ENCODE data around the gene KRTAP10-4. TPM values are rescaled to one million over a fixed set of nuclear protein-coding genes. Genes with fewer than 3 reads are reported as not detected.
"Not testable (repeated sequence)": the region's sequence is repeated elsewhere in the genome, so short reads cannot be mapped to it uniquely, and the experiment has no call there.

KRTAP10-4 gene
- total RNA-seq, 1 experiment from 2014 or later, result not detected

DNA sequence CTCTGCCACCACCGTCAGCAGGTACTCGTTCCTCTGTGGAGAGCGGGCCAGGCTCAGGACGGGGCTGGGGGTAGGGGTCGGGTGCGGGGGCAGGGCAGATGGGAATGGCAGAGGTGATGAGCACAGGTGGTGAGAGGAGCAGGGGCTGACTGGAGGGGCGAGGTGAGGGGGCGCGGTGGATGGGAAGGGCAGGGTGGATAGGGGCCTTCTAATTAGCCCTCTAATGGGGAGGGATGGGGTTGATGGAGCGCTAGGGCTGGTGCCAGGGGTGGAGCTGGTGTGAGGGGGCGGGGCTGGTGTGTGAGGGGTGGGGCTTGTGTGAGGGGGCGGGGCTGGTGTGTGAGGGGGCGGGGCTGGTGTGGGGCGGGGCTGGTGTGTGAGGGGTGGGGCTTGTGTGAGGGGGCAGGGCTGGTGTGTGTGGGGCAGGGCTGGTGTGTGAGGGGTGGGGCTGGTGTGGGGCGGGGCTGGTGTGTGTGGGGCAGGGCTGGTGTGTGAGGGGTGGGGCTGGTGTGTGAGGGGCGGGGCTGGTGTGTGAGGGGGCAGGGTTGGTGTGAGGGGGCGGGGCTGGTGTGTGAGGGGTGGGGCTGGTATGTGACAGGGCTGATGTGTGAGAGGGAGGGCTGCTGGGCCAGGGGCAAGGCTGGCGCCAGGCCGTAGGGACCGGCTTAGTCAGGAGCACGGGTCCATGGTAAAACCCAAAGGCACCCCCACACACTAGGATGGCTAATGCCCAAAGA is 39.5 kb upstream of the KRTAP10-4 start:
- DNase-seq (ENCODE audit: low spot score), result no peak

DNA sequence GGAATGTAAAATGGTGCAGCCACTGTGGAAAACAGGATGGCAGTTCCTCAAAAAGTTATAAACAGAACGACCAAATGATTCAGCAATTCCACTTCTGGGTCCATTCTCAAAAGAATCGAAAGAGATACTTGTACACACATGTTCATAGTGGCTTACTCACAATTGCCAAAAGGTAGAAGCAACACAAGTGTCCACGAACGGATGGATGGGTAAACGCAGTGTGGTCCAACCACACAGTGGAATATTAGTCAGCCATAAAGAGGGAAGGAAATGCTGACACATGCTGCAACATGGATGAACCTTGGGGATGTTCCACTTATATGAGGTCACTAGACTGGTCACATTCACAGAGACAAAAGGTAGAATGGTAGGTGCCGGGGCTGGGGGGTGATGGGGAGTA is 38.8 kb upstream of the KRTAP10-4 start:
- DNase-seq (ENCODE audit: low spot score), result no peak

DNA sequence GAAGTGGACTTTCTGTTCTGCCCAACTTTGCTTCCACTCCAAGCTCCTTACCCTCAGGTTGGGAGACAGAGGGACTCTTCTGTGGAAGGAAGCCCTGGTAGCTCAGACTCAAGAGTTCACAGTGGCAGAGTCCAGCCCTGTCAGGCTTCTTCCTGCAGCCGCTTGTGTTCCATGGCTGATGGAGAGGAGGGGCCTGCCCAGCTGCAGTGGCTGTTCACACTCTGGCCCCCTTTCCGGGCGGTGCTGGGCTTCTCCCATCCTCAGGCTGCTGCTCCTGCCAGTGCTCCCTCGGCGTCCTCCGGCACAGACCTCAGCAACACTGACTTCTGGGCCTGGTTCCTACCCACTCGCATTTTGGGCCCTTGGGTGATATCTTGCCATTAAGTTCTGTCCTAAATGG is 37.6 kb upstream of the KRTAP10-4 start:
- DNase-seq (ENCODE audit: low spot score), result no peak

DNA sequence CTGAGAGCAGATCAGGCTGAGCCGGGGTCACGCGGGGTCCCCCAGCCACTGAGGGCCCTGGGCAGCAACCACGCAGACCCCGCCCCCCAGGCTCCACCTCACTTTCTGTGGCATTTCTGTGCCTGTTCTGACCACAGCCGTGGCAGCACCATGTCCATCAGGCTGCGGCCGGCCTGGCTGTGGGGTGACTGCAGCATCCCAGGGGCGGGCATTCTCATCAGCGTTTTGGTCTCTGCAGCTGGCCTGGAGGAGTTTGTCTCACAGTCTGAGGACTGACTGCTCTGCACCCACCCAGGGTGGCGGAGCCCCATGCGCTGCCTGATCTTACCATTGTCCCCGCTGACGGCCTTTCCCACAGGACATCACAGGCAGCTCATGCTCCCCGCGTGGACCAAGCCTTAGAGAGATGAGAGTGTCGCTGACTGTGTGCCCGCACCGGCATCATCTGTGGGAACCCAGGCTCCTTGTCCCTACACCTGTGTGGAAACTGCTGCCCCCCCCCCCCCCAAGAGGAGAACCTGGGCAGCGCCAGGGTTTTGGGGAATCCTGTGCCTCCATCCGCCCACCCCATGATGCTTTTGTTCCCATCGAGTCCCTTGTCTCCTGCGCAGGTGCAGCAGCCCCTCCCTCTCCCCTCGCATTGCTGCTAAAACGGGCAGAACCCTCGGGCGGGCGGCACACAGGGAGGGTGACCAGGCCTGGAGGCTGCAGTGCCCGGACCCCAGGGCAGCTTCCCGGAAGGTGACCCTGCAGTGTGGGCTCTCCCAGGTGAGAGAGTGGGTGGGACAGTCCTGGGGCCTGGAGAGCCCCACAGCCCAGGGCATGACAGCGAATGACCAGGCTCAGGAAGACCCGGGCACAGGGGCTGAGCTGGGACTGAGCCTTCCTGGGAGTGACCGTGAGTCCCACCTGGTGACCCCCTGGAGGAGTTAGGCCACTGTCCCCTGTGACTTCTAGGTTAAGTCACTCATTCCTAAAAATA is 35.3 kb upstream of the KRTAP10-4 start:
- no peak for DNase-seq (ENCODE audit: low spot score)

DNA sequence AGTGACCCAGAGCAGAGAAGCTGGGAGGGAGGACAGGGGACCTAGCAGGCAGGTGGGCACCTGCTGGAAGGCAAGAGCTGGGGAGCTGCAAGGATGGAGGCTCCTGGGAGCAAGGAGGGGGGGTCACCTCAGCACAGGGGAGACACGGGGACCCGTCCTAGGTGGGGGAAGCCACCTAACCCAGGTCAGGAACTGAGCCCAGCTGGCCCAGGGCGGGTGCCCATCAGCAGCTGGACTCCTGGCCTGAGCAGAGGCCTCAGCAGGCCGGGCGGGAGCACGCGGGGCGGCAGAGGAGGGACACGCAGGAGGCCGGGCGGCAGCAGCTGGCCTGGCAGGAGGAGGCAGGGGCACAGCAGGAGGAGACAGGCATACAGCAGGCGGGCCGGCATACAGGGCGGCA is 34.5 kb upstream of the KRTAP10-4 start:
- no peak for DNase-seq (ENCODE audit: low spot score)

DNA sequence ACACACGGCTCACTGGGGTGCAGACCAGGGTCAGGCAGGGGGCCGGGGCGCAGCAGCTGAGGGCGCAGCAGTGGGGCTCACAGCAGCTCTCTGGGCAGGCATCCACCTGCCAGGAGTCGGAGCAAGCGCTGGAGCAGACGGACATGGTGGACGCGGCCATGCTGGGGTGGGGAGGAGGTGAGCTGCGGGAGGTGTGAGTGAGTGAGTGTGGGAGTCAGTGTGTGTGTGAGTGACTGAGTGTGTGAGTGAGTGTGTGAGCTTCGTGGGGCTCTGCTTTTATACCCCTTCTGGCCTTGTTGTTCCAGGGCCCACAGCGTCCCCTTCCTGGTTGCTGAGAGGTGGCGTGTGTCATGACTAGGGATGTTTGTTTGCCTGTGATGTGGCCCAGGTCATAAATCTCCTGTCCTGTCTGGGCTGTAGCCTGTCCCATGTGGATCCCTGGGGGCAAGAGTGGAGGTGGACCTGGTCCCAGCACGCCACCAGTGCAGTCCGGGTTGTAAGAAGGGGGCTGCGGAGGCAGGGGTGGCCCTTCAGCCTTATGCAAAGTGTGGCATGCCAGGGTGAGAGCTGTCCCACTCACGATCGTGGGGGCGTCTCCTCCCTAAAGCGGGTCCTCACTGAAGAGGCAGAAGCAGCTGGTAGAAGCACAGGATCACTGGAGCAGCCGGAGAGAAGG is 33.4 kb upstream of the KRTAP10-4 start, which contains the start of gene KRTAP10-1:
Gene KRTAP10-1, minus strand, starts transcription at position 205 of the 676 bp plus-strand sequence. Its CDS starts 45 bp downstream, at position 160.
- DNase-seq (ENCODE audit: low spot score), result no peak

DNA sequence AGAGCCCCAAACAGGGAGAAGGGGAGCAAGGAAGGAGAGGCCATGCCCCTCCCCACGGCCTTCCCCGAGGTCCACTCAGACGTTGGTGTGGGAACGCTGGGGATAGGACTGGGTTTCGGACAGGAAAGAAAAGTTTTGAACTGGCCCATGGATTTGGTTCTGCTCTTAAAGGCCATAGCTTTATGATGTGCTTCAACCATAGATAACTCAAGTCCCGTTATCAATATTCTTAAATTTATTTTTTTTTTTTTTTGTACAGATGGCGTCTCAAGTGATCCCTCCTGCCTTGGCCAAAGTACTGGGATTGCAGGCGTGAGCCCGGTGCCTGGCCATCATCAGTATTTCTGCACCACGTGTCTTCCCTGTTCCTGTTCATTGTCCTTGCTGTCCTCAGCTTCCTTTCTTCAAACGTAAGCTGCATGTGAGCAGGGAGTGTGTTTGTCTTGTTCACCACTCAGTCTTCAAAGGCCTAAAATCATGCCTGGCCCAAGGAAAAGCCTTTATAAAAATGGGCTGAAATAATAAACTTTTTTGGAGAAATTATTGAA is 32.7 kb upstream of the KRTAP10-4 start:
- DNase-seq (ENCODE audit: low spot score), result no peak

DNA sequence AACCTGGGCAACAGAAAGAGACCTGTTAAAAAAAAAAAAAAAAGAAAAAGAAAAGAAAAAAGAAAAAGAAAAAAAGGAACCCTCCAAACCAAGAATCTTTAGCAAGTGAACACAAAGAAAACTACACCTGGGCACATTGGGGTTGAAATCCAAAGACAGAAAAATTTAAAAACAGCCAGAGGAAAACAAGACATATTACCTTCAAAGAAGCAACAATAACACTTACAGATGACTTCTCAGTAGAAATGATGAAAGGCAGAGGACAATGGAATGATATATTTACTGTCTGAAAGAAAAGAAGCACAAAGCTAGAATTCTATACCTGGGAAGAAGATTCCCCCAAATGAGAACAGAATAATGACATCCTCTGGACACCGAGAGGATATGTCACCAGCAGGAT is 30.8 kb upstream of the KRTAP10-4 start:
- DNase-seq (ENCODE audit: low spot score), result no peak

DNA sequence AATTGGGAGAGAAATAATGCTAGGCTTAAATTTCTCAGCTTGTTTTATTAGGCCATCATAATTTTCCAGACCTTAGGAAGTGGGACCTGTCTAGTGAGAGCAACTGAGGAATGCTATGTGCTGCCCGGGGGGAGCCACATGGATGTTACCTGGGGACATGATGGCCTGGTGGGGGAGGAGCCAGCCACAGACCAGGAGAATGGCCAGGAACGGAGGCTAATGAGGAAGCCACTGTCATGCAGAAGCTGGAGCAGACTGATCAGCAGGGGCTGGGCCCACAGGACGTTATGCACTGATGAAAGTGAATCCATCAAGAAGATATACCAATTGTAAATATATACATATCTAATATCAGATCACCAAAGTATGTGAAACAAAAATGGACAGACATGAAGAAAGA is 29.0 kb upstream of the KRTAP10-4 start:
- no peak for DNase-seq (ENCODE audit: low spot score)

DNA sequence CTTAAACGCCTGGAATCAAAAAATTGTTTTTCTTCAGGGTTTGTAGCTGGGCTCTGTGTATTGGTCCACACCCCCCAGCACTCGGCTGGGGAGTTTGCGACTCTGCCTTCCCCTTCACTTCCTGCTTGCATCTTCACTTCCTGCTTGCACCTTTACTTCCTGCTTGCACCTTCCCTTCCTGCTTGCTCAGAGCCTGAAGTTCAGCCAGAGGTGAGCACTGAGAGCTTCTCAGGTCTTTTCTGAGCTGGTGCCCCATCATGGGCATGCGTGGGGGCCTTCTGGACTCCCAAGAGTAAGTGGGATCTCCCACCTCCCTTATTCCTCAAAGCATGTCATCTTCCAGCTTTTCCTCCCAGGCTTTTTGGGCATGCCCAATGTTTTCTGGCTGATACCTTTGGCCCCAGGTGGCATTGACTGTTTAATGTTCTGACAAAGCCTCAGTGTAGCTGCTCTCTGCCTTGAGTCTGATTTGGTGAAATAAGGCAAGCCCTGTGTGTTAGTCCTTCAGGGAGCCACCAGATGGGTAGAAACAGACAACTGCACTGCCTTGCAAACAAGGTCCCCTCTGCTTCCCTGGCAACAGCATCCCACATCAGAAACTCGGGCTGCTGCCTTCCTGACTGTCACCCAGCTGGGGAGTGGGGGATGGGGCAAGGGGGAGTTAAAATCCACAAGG is 25.7 kb upstream of the KRTAP10-4 start:
- DNase-seq (ENCODE audit: low spot score), result no peak

DNA sequence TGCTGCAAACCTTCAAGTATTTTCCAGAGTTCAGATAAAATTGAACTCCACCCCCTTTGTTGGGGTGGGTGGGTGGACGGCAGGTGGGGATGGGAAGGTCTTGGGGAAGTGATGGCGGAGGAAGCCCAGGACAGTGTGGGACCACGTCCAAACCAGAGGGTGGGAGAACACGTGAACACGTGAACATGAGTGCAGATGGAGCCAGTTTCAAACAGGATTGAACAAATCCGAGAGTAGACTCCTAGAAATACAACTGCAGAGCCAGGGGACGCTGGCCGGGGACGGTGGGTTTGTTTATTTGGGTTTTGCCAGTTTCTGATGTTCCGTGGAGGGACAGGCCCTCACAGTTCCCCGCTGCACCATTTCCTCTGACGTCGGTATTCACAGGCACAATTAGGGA is 25.1 kb upstream of the KRTAP10-4 start:
- DNase-seq (ENCODE audit: low spot score), result no peak

DNA sequence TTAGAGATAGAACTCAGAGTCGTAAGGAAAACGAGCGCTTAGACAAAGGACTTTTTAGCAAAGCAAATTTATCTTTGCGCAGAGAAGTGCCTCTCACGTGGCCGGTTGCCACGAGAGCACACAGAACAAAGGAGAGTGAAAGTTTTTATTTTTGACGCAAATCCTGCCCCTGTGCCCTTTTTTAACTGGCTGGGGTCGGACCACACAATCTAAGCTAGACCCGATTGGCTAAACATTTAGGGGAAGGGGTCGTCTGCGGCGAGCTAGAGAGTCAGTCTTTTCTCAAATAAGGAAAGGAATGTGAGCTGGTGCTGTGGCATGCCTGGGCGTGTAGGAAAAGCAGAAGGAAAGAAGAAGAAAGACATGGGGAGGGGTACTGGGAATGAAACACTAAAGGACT is 24.6 kb upstream of the KRTAP10-4 start:
- no peak for DNase-seq (ENCODE audit: low spot score)

DNA sequence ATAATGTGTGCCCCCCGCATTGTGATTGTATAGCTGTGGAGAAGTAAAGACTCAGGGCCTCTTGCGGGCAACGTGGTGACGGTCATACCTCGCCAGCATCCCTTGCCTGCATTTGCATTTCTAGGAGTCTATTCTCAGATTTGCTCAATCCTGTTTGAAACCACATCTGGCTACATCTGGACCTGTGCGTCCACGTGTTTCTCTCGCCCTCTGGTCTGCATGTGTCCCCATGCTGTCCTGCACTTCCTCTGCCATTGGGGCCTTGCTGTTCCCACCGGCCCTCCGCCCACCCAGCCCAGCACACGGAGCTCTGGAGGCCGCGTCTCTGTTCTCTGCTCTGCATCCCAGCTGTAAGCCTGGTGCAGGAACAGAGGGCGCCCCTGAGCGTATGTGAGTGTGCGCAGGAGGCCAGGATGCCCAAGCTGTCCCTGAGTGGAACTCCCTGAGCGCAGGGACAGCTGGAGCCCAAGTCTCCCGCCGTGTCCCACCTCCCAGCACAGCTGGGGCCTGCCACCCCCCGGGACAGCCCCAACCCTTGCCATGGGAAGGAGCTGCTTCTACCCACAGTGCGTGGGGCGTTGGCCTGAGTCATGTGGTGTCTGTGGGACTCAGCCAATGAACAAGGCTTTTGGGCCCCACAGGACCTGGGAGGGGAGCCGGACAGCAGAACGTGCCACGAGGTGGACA is 23.9 kb upstream of the KRTAP10-4 start:
- DNase-seq (ENCODE audit: low spot score), result no peak

DNA sequence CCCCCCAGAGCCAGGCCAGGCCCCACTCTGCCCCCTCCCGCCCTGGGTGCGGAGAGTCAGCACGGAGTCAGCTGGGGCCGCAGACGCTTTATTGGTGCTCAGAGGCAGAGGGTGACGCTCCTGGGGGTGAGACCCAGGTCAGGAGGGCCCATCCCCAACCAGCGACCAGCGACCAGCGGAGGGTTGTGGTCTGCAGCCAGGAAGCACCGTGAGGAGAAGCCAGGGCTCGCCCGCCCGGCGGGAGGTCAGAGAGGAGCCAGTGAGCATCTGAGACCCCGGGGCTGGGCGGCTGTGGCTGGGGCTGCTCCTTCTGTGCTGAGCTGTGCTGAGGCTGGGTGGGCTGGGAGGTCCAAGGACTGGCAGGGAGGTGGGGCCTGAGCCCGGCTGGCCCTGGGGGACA is 23.2 kb upstream of the KRTAP10-4 start:
- not testable (repeated sequence) for DNase-seq (ENCODE audit: low spot score)

DNA sequence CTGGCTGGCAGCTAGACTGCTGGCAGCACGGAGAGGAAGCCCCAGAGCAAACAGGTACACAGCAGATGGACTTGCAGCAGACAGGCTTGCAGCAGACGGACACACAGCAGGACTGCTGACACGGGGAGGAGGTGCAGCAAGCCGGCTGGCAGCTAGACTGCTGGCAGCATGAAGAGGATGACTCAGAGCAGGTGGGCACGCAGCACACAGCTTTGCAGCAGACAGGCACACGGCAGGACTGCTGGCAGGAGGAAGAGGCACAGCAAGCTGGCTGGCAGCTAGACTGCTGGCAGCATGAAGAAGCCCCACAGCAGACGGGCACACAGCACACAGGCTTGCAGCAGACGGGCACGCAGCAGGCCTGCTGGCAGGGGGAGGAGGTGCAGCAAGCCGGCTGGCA is 22.7 kb upstream of the KRTAP10-4 start:
- DNase-seq (ENCODE audit: low spot score), result no peak

DNA sequence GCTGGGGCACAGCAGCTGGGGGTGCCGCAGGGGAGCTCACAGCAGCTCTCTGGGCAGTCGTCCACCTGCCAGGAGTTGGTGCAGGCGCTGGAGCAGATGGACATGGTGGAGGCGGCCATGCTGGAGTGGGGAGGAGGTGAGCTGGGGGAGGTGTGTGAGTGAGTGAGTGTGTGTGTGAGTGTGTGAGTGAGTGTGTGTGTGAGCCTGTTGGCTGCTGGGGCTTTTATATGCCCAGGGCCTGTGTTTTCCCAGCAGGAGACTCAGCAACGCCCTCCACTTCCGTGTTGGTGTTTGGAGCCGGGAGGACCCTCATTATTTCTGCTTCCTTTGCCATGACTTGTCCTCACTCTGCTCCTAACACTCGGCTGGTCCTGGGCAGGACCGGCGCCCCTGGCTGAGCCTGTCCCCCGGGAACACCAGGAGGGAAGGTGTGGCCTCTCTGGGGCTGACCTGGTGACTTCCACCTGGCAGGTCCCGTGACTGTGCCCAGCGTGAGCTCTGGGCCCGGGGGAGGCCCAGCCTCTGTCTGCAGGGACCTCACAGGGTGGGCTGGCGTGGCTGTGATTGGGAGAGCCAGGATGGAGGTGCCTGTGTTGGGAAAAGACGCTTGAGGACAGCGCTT is 22.1 kb upstream of the KRTAP10-4 start, which contains the start of gene KRTAP10-2:
Gene KRTAP10-2, minus strand, starts transcription at position 166 of the 622 bp plus-strand sequence. Its CDS starts 47 bp downstream, at position 119.
- DNase-seq (ENCODE audit: low spot score), result no peak

DNA sequence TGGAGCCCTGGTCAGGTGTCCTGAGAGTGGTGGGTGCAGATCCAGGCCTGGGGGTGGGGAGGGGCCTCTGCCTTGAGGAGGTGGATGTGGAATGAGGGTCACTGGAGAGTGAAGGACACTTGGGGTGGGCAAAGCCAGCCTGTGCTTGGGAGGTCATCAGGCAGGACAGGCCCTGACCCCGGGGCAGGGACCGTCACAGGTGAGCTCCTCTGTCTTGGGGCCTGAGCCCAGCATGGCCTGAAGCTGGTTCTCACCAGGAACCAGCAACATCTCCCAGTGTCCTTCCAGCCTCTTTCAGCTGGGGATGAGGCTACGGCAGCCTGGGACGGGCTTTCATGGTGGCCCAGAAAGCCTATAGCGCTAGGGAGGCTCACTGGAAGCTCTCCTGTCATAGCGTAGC is 21.4 kb upstream of the KRTAP10-4 start:
- no peak for DNase-seq (ENCODE audit: low spot score)

DNA sequence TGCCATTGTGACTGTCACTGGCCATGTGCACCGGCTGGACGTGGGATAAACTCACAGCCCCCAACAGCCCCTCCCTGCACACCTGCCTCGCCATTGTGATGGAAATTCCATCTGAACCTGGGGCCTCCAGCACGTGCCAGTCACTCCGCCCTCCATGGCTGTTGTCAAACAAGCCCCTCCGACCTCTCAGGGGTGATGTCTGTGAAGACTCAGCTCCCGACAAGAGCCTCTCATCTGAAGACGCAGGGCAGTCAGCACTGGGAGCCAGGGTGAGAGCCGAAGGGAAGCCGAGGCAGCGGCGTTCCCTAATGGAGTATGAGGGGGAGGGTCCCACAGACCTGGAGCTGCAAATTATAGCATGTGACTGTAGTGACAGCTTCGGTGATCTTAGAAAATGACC is 20.8 kb upstream of the KRTAP10-4 start:
- DNase-seq (ENCODE audit: low spot score), result no peak

DNA sequence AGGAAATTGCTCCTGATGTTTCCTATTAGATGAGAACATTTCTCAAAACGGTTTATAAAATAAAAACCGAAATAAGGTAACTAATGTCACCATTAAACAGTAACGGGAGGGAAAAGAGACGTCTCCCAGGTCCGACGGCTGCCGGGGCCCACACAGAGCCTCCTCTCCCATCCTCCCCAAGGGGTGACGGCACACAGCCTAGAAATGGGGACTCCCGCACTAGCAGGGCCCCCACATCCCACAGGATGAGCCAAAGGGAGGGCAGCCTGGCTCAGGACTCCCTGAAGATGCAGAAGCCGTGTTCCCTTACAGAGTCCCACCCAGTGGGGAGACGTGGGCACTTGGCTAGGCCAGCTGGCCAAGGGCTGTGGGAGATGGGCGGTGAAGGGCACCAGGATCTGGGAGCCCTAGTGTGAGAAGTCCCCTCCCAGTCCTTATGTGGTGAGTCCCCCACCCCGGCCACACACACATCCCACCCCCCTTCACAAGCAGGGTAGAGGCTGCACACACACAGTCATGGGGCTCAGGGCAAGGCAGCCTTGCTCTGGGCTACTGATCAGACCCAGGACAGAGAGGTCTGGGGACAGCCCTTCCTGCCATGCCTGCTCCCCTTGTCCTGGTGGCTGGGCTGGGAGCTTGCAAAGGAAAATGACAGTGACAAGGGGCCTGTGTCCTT is 18.2 kb upstream of the KRTAP10-4 start:
- no peak for DNase-seq (ENCODE audit: low spot score)

DNA sequence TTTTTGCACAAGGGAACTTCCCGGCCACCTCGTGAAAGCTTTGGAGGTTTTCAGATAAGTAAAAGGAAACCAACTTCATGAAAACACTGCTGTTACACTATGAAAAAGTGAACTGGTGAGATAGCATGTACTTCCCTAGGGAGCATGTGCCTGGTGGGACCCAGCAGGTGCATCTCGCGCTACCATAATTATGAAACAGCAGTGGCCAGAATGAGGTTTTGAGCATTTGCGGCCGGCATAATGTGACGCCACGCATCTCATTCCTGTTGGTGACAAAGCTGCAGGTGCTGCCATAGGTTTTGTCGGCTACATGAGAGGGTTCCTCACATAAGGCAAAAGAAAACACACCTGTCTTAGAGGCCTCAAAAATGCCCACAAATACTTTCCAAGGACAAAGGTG is 16.6 kb upstream of the KRTAP10-4 start:
- no peak for DNase-seq (ENCODE audit: low spot score)
